Nucleus accumbens (tissue), 56 donors: ENCODE measurements around the gene F10.

Source experiments
- DNase-seq, 56 donors: peaks; one replicate each; lab custom pipeline; 2025; lab: John Stamatoyannopoulos, UW

Gene F10

DNA sequence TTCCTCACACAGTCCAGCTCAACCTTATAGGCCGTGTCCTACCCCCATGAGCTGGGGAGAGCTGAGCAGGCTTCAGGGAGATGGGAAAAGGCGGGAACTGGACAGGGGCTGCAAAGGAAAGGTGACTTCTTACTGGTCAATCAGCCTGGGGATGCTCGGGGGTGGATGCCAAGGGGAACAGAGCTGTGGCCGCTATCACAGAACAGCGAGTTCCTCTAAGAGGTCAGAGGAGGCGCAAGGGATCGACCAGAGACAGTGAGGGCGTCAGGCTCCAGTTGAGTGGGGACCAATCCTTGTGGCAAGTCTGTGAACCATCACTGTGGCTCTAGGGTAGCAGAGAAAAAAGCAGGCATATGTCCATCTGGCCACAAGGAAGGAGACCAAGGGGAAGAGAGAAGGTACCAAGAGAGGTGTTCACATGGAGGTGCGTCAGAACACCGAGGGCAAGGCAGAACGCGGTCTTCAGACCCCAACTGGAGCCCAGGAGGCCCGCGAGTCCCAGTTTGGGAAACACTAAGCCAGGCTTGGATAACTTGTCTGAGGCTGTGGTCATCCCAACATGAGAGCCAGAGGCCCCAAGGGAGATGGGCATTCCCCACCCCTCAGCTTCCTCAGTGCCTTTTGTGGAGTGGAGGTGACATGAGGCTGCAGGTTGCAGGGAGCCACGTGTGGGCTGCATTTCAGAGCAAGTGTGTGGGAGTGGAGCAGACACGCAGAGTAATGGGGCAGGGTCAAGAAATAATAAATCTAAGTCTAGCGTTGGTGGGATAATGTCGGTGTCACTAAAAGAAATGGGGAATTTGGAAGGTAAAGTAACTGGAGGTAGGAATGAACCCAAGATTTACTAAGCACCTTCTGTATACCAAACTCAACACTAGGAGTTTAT is 3.9 kb downstream of the F10 start:
- no peak for DNase-seq

DNA sequence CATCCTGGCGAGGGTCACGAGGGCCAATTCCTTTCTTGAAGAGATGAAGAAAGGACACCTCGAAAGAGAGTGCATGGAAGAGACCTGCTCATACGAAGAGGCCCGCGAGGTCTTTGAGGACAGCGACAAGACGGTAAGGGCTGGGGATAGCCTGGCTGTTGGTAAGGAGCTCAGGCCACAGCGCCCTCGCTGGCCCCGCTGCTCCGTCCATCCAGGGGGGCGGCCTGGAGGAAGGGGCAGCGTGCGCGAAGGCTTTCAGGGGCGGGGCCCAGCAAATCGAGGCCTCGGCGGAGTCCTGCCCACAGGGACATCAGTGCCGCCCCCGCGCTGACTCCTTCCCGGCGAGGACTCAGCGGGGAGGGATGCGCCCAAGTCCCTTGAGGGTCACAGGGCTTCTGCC is 6.9 kb downstream of the F10 start:
- no peak for DNase-seq

DNA sequence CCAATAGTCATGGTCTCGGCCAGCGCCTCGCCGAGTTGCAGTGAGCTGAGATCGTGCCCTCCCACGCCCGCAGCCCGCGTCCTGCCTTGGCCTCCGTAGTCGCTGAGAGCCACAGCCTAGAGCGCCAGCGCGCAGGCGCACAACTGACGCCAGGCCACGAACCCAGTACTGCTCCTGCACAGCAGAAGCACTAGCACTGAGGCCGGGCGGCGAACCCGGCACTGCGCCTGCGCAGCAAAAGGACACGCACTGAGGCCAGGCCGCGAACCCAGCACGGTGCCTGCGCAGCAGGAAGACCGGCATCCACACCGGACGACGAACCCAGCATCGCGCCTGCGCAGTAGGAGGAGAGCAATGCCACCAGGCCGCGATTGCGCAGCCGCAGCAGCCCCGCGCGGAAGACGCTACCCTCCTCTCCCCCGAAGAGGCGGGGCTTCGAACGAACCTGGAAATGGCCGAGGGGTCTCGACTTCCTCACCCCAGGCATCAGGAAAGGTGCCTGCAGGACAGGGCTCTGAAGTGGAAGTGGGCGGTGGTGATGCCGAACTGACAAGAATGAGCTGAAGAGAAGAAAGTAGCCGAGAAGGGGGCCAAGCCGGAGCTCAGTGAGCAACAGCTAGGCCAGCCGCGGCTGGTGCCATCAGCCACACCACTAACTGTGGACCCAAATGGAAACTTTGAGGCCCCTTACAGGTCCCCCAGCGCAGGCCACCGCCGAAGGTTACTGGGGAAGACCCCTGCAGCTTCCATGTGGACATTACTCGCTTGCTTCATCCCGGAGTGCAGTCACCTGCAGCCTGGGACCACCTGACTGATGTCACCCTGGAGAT is 7.5 kb downstream of the F10 start:
- peak in 1 of 56 donors; percentile 28 for DNase-seq

DNA sequence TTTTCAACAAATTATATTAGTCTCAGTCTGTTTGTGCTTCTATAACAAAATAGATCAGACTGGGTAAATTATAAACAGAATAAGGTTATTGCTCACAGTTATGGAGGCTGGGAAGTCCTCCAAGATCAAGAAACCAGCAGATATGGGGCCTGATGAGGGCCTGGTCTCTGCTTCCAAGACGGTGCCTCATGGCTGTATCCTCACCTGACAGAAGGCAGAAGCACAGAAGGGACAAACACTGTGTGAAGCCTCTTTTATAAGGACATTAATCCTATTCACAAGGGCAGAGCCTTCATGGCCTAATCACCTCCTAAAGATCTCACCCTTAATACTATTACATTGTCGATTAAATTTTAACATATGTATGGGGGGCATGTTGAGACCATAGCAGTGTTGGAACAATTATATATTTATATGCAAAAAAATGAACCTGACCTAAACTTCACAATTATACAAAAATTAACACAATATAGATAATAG is 12.7 kb downstream of the F10 start:
- DNase-seq: no peak

DNA sequence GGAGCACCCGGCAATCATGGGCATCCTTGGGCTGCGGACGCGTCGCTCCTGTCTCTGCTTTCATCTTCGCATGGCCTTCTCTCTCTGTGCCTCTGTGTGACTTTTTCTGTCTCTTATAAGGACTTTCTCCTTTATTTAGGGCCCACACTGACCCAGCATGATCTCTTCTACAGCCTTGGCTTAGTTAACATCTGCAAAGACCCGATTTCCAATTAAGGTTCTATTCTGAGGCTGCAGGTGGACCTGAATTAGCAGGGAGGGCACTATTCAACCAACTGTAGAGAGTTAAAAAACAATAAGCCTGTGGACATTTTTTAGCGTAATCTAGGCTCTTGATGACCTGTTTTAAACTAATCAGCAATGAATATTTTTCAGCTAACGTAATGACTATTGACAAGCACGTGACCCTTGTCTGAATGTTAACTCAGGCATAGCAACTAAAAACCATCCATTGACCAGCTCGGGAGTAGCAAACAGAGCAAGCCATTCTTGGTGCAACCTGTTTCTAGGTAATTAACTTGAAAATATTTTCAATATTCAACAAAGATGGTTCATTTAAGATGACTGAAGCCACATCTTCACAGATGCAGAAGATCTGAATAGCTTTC is 15.2 kb downstream of the F10 start:
- DNase-seq: no peak

DNA sequence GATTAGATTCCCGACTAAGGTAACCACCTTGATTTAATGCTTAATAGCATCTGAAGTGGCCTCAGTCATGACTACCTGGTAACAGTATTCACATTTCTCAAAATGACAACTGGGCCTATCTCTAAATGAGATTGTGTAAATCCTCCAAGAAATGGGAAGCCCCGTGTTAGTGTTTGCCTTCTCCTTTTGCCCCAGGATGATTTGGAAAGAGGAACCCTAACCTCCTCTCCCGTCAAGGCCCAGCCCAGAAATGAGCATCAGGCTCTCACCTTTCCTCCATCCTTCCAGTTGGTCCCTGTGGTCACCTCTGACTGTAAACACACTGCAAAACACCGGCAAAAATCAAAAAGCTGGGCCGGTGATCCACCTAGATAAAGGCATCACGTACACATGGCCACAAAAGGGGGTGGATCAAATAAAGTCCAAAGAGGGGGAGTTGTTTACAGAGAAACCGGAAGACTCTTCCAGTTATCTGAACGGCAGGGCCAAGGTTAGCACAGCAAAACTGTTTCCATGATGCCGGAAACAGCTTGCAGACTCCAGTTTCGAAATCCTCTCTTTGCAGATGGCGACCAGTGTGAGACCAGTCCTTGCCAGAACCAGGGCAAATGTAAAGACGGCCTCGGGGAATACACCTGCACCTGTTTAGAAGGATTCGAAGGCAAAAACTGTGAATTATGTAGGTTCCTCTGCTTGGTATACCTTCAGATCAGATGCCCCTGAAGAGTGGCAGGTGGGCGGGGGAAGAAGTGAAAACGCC is 16.4 kb downstream of the F10 start:
- no peak for DNase-seq

DNA sequence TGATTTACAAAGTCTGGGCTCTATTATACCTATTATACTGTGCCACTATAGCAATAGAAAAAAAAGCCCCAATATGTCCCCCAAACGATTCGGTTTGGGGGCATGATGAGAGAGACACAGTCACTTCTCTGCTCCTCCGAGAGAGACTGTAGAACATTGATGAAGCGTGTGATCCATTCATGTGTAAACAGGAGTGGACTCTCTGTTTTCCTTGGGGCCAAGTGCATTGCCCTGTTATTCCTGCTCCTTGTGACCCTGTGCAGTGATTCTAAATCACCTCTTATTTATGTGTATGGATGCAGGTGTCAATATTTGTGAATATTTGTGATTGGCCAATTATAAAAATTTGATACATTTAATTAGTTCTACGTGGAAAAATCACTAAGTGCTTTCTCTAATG is 17.0 kb downstream of the F10 start:
- no peak for DNase-seq

DNA sequence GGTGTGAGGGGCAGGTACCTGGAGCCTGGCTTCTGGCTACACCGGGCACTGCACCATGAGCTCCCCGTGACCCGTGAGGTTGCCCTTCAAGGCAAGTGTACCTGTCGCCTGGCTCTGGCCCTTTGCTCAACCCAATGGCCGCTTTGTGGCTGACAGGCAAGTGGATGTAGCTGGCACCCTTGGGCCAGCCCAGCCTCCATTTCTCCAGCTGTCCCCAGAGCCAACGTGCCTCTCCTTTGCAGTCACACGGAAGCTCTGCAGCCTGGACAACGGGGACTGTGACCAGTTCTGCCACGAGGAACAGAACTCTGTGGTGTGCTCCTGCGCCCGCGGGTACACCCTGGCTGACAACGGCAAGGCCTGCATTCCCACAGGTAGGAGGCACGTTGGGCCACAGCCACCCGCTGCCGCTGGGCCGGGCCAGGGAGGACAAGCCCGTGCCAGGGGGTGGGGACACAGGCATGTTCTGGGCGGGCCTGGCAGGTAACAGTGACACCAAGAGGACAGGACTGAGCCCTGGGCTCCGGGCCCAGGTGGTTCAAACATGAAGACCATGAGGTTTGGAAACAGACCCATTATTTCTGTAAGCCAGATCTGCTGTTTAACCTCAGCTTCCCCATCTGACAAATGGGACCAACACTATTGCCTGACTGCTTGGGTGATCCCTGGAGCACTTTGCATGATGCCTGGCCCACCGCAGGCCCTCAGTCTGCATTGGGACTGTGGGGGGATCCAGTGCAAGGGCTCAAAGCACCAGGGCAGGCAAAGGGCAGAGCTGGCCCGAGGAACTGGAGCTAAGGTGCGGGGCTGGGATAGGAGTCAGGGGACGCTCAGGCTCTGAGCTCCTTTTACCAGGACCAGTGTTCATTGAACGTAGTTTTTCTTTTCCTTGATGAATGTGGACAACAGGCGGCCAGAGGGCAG is 18.3 kb downstream of the F10 start:
- no peak for DNase-seq

DNA sequence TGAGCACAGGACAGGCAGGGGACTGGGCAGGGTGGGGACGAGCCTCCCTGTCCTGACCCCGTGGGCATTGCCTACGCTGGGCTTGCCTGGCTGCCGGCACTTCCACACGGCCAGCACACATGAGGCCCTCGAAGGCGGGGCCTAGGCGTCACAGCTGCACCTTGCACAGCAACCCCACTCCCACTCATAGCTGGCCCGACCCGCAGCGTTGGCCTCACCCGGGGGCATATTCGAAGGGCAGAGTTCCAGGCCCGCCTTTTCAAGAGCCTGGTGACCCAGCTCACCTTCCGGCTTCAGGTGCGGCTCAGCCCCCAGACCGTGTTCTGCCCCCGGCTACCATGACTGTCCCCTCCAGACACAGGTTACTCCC is 19.0 kb downstream of the F10 start:
- no peak for DNase-seq

DNA sequence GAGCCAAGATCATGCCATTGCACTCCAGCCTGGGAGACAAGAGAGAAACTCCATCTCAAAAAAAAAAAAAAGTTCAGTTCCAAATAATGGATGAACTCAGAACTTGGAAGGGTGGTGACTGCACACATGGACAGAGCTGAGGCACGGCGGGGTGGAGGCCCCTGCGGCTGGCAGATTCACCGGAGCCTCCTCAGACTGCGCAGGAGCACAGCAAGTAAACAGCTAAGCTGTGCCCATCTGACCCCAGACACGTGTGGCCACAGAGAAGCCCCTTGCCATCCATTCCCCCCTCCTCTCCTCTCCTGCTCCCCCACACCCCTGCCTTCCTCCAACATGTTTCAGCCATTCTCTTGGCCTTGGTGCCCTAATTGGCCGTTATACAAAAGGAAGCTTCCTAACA is 20.3 kb downstream of the F10 start:
- DNase-seq: no peak

DNA sequence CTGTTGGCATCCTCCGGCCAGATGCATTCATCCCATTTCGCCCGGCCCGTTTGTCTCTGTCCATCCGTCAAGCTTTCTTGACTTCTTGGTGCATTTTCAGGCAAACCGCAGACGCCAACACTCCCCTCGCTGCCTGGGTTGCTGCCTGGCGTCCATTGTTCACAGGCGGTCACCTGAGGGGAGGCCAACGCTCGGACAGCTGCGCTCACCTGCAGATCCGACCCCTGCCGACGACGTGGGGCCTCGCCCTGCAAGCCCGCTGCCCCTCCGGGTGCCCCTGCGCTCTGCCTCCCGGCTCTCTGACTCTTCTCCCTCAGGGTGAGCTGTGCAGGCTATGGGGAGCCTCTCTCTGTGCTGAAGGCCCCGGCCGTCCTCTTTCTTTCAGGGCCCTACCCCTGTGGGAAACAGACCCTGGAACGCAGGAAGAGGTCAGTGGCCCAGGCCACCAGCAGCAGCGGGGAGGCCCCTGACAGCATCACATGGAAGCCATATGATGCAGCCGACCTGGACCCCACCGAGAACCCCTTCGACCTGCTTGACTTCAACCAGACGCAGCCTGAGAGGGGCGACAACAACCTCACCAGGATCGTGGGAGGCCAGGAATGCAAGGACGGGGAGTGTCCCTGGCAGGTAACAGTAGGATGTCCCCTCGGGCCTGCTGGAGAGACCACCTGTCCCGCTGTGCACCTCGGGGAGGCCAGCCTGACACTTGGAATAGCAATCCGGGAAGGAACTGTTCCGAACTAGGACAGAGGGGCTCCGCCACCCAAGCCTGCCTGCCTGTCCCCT is 21.1 kb downstream of the F10 start:
- no peak for DNase-seq

DNA sequence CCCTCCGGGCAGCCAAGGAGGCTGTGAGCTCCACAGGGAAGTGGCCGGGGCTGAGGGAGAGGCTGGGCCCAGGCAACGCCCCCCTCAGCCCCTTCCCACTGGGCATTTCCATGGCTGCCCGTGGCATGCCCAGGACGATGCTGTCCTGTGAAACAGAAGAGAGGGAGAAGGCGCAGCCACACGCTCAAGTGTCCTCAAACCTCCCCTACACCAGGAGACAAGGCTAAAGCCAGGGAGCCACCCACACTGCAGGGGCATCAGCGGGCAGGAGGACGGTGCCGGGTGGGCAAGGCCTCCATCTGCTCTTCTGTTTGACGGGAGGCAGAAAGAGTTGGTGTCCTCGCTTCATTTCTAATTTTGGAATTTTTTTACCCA is 21.6 kb downstream of the F10 start:
- no peak for DNase-seq

DNA sequence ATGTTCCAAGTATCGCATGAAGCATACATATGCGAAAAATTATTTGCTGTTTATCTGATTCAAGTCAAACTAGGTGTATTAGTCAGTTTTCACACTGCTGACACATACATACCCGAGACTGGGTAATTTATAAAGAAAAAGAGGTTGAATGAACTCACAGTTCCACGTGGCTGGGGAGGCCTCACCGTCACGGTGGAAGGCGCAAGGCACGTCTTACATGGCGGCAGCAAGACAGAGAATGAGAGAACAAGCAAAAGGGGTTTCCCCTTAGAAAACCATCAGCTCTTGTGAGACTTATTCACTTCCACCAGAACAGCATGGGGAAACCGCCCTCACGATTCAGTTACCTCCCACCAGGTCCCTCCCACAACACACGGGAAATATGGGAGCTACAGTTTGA is 22.9 kb downstream of the F10 start:
- no peak for DNase-seq

DNA sequence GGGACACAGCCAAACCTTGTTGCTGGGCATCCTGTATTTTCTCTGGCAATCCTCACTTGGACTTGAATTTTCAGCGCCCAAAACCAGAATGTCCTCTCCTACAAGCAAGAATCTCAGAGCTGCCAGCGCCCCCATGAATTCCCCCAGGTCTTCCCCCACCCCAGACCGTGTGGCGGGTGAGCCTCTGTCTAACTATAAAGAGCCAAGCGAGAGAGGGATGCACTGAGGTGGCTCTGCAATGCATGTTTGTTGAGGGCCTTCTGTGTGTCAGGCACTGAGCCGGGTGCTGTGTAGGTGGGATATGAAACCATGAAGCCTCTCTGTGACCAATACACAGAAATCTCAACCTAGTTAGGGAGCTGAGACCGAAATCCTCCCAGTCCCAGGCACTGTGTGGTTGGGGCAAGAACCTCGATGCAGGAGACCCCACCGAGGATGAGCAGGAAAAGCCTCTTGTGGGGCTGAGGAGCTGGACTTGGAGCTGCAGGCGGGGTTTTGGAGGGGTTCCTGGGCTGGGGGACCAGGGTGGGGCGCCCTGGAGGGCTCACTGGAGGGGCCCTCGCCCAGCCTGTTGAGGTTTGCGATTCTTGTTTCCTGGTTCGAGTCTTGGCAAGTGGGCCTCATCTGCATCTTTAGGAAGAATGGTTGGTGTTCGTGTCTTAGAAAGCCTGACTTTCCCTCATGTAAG is 23.5 kb downstream of the F10 start:
- DNase-seq: no peak

DNA sequence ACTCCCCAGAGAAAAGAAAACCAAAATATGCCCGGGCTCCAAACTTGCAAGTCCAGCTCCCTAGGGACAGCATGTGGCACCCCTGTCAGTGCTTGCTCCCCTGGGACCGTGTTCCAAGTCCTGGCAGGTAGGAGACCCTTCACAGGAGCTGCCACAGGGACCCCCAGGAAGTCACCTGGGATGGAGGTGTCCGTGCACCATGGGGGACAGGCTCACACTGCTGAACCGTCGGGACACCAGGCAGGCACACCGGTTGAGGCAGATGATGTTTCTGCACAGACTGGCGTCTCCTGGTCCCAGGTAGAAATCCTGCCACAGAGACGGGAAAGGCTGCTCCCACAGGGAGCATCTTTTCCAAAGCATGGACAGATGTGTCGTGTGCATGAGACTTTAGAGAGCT is 24.2 kb downstream of the F10 start:
- no peak for DNase-seq

DNA sequence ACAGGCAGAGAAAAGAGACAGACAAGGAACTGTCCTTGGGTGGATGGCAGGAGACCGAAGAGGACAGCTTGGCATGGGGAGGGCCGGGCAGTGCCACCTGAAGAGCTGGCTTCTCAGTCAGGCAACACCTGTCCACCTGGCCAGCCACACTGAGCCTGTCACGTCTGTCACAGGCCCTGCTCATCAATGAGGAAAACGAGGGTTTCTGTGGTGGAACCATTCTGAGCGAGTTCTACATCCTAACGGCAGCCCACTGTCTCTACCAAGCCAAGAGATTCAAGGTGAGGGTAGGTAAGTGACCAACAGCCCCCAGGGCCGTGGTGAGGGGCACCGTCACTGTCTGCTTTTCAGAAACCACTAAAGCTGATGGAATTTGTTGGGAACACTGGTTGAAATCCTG is 24.6 kb downstream of the F10 start:
- no peak for DNase-seq

DNA sequence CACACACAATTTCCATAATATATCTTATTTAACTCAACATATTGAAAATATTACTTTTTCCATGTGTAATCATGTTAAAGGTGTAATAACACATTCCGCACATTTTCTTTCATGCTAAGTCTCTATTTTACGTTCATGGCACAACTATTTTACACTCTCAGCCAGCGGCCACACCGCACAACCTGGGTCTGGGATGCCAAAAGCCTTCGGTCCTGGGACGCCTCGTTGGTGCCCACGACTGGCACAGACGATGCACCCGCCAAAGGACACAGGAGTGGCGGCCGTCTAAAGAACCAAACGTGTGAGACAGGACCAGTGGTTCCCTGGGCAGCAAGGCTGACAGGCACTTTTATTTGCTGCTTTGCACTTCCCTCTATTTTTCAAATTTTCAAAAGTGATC is 25.8 kb downstream of the F10 start:
- DNase-seq: no peak

DNA sequence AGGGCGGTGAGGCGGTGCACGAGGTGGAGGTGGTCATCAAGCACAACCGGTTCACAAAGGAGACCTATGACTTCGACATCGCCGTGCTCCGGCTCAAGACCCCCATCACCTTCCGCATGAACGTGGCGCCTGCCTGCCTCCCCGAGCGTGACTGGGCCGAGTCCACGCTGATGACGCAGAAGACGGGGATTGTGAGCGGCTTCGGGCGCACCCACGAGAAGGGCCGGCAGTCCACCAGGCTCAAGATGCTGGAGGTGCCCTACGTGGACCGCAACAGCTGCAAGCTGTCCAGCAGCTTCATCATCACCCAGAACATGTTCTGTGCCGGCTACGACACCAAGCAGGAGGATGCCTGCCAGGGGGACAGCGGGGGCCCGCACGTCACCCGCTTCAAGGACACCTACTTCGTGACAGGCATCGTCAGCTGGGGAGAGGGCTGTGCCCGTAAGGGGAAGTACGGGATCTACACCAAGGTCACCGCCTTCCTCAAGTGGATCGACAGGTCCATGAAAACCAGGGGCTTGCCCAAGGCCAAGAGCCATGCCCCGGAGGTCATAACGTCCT is 26.4 kb downstream of the F10 start:
- DNase-seq: no peak
